Esophagus muscularis mucosa (tissue), 4 donors: ENCODE measurements around the gene ASTN2. TPM values are rescaled to one million over a fixed set of nuclear protein-coding genes. Genes with fewer than 3 reads are reported as not detected.

Source experiments
- DNase-seq: peaks from one replicate; pipeline ENCODE4 v3.0.0-alpha.2; 2017; ENCODE audit errors: extremely low spot score
- H3K27ac ChIP-seq, 4 donors: fragments of 200-600 bp; sonication (generic); replicated peaks in 1 of 4; 1 replicate in 3 of 4; 2 replicates in 1 of 4; pipeline ENCODE4 v1.5.1; 2016 to 2019; ENCODE audit warnings: mild to moderate bottlenecking in 1 of 4
- H3K27me3 ChIP-seq, 4 donors: fragments of 200-600 bp; sonication (generic); one replicate each; pipeline versions ENCODE4 v1.5.1 to v1.6.0; 2016 to 2019
- H3K36me3 ChIP-seq, 4 donors: fragments of 200-600 bp; sonication (generic); one replicate each; pipeline ENCODE4 v1.5.1; 2016 to 2019
- H3K4me1 ChIP-seq, 4 donors: fragments of 200-600 bp; sonication (generic); one replicate each; pipeline ENCODE4 v1.5.1; 2016 to 2019
- H3K4me3 ChIP-seq, 4 donors: fragments of 200-600 bp; sonication (generic); 1 replicate in 2 of 4; 2 replicates in 2 of 4; pipeline ENCODE4 v1.5.1; 2016 to 2019; ENCODE audit warnings: mild to moderate bottlenecking in 4 of 4, moderate library complexity in 1 of 4
- H3K9me3 ChIP-seq, 4 donors: fragments of 200-600 bp; sonication (generic); 1 replicate in 3 of 4; 2 replicates in 1 of 4; pipeline ENCODE4 v1.5.1; 2016 to 2019
- EP300 ChIP-seq: sonication (generic); formaldehyde crosslinking; IDR thresholded peaks from one replicate; pipeline ENCODE4 v1.6.1; 2017; ENCODE audit warnings: antibody characterized with exemption
- POLR2A ChIP-seq: fragments of 450-650 bp; IDR thresholded peaks from one replicate; pipeline ENCODE4 v1.6.1; 2017; ENCODE audit warnings: antibody characterized with exemption, moderate library complexity, mild to moderate bottlenecking, low read depth
- POLR2AphosphoS5 ChIP-seq, 2 donors: sonication (generic); formaldehyde crosslinking; IDR thresholded peaks; one replicate each; pipeline ENCODE4 v1.6.1; 2017; ENCODE audit warnings: antibody characterized with exemption in 2 of 2
- WGBS: methylation state at CpG from one replicate; pipeline ENCODE4 v1.1.5; 2018; 5-methylcytosine and 5-hydroxymethylcytosine counted together
- intact Hi-C: fragments of 100-400 bp; cut with DNase I; formaldehyde crosslinking; loops from one replicate; pipeline ENCODE4 v1.15.1; 2023
- total RNA-seq, 4 donors: library from RNA; depleted of rRNA; stranded (reverse); fragments of >200 nt; gene quantifications; one replicate each; pipeline versions ENCODE4 v1.1.0 to v1.2.1, GENCODE V29; 2016
- TF ChIP-seq, protein P1 (sequence below), 3 experiments: fragments of 200-600 bp in 2 of 3; fragments of 450-650 bp in 1 of 3; sonication (generic) in 2 of 3; IDR thresholded peaks; one replicate each; pipeline ENCODE4 v1.5.1; 2017 to 2019; ENCODE audit warnings: antibody characterized with exemption in 3 of 3, mild to moderate bottlenecking in 2 of 3, moderate library complexity in 1 of 3

ASTN2 gene
- total RNA-seq, 4 donors from 2014 or later: 4.2 to 6.9 (median 5.5) TPM

DNA sequence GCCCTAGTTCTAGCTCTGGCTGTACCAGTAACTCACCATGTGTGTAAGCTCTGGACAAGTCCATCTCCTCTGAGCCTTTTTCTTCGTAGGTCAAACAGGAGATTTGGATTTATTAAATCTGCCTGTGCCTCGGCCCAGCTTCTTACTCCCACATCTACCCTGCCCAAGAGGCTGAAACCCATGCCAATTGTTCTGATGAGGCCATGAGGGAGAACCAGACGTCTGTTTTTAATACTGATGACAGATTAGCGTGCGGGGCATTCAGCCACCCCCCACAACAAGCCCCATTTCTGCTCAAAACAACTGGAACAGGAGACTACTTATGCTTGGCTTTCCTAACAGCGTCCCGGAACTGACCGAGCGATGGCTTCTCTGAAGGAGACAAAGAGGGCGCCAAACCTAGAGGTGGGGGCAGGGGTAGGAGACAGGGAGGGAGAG is 808.9 kb downstream of the ASTN2 start:
- intact Hi-C loops: no loop called here
- H3K27ac ChIP-seq: peak overlapping the region in 1 of 4 donors; percentile 13

DNA sequence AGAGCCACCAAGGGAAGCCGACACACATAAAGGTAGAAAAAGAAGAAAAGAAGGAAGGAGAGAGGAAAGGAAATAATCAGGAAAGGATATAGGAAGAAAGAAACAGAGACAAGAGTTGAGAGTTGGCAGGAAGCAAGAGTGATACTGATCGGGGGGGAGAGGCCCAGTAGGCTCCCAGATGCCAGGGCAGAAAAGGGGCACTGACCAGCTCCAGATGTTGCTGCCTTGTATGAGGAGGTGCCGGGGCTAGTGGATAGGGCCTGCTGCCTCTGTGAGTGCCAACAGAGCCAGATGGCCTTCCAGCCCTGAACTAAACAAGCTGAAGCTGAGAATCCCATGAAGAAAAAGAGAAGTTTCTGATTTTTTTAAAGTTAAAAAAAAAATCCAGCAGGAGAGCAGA is 809.8 kb downstream of the ASTN2 start:
- TF ChIP-seq EP300: no peak
- no peak for TF ChIP-seq POLR2A
- TF ChIP-seq POLR2AphosphoS5 (IDR thresholded peaks at IDR 0.05): no peak
- TF ChIP-seq, protein P1, sequence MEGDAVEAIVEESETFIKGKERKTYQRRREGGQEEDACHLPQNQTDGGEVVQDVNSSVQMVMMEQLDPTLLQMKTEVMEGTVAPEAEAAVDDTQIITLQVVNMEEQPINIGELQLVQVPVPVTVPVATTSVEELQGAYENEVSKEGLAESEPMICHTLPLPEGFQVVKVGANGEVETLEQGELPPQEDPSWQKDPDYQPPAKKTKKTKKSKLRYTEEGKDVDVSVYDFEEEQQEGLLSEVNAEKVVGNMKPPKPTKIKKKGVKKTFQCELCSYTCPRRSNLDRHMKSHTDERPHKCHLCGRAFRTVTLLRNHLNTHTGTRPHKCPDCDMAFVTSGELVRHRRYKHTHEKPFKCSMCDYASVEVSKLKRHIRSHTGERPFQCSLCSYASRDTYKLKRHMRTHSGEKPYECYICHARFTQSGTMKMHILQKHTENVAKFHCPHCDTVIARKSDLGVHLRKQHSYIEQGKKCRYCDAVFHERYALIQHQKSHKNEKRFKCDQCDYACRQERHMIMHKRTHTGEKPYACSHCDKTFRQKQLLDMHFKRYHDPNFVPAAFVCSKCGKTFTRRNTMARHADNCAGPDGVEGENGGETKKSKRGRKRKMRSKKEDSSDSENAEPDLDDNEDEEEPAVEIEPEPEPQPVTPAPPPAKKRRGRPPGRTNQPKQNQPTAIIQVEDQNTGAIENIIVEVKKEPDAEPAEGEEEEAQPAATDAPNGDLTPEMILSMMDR (IDR thresholded peaks at IDR 0.05): no peak
- Histone ChIP-seq H3K27ac (no peak overlapping the region), H3K36me3 (peaks cover 0 to 4% (median 0%) of the 10 kb centered on the region in 4 donors), H3K4me1 (no peaks in the 10 kb centered on the region), H3K27me3 (no peaks in the 10 kb centered on the region), H3K4me3 (no peak overlapping the region), H3K9me3 (no peaks in the 10 kb centered on the region)
- DNase-seq: no peak
- intact Hi-C loops: no loop called here
- WGBS: 93% methylated on average over 3 of the region's 3 CpGs

More for the DNA sequence above, 808.9 kb downstream of the ASTN2 start:
- no peak for DNase-seq
- 71% methylated on average over 10 of the region's 10 CpGs for WGBS
- Histone ChIP-seq H3K4me1 (no peaks in the 10 kb centered on the region), H3K36me3 (peaks cover 0 to 4% (median 0%) of the 10 kb centered on the region in 4 donors), H3K9me3 (no peaks in the 10 kb centered on the region), H3K27me3 (no peaks in the 10 kb centered on the region), H3K4me3 (no peak overlapping the region)
- TF ChIP-seq POLR2AphosphoS5 (IDR thresholded peaks at IDR 0.05) (no peak), EP300 (no peak), POLR2A (no peak)
- TF ChIP-seq, protein P1 (IDR thresholded peaks at IDR 0.05): no peak

DNA sequence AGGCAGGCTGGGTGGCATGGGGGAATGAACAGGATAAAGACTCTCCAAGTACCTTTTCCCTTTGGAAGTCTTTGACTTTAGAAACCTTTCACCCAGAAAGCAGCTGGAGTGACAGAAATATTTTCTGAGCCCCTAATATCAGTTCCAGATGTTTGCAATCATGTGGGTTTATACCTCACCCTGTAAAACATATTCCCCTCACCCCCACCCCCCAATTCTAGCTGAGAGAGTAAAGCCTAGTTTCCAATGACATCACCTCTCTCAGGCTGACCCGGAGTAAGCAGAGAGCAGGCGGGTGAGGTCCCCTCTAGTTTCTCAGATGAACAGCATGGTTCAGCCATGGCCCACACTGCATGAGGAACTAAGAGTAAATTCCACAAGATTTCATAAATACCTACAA is 810.6 kb downstream of the ASTN2 start:
- intact Hi-C loops: no loop called here
- 100% methylated on average over 2 of the region's 2 CpGs for WGBS
- H3K4me1 ChIP-seq: no peaks in the 10 kb centered on the region
- H3K27me3 ChIP-seq: no peaks in the 10 kb centered on the region
- H3K36me3 ChIP-seq: peaks cover 0 to 4% (median 0%) of the 10 kb centered on the region in 4 donors
- no peak overlapping the region for H3K27ac ChIP-seq
- no peak overlapping the region for H3K4me3 ChIP-seq
- no peak for DNase-seq
- TF ChIP-seq POLR2AphosphoS5 (IDR thresholded peaks at IDR 0.05) (no peak), POLR2A (no peak), EP300 (no peak)
- TF ChIP-seq, protein P1 (IDR thresholded peaks at IDR 0.05): no peak
- no peaks in the 10 kb centered on the region for H3K9me3 ChIP-seq

DNA sequence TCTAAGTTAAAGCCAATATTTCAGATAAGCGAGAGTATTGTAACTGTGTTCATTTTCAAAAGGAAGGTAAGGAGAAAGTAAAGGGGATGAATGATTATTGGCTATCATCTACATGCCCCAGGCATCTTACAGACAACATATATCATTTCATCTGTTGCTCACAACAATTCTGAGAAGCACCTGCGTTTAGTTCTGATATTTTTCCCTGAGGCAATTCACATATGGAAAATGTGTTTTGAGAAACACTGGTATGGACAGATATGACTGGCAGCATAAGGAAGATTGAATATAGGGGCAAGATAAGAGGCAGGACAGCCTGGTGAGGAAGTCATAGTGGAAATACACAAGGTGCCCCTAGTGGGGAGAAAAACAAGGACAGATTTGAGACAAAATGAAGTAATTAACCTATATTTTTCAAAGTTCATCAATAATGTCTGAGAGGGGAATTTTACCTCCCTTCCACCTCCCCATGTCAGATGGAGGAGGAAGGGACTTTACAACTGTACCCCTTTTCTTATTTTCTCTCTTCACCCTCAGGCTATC is 815.4 kb downstream of the ASTN2 start:
- H3K9me3 ChIP-seq: no peaks in the 10 kb centered on the region
- WGBS: 87% methylated on average over 2 of the region's 2 CpGs
- no peak overlapping the region for H3K4me3 ChIP-seq
- H3K36me3 ChIP-seq: peaks cover 0 to 4% (median 0%) of the 10 kb centered on the region in 4 donors
- TF ChIP-seq EP300 (no peak), POLR2AphosphoS5 (IDR thresholded peaks at IDR 0.05) (no peak), POLR2A (no peak)
- TF ChIP-seq, protein P1 (IDR thresholded peaks at IDR 0.05): no peak
- H3K4me1 ChIP-seq: no peaks in the 10 kb centered on the region
- H3K27ac ChIP-seq: no peak overlapping the region
- no peak for DNase-seq
- H3K27me3 ChIP-seq: no peaks in the 10 kb centered on the region
- intact Hi-C loops: no loop called here

DNA sequence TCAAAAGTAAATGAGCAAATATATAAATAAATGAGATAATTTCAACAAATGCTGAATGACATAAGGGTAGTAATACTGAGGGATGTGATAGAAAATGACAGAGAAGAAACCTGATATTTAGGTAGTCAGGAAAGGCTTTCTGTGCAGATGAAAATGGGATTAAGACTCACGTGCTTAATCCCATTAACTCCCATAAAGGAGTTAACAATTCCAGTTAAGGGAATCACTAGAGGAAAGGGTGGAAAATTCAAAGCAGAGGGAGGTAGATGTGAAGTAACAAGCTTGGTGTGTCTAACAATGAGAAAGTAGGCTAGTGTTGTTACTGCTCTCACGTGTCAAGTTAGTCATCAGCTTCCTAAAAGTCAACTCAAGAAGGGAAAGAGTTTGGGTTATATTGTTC is 818.2 kb downstream of the ASTN2 start:
- Histone ChIP-seq H3K36me3 (no peaks in the 10 kb centered on the region), H3K4me3 (no peak overlapping the region), H3K27ac (no peak overlapping the region), H3K9me3 (no peaks in the 10 kb centered on the region), H3K4me1 (no peaks in the 10 kb centered on the region), H3K27me3 (no peaks in the 10 kb centered on the region)
- TF ChIP-seq POLR2A: no peak
- TF ChIP-seq POLR2AphosphoS5 (IDR thresholded peaks at IDR 0.05): no peak
- TF ChIP-seq, protein P1 (IDR thresholded peaks at IDR 0.05): no peak
- no peak for TF ChIP-seq EP300
- DNase-seq: no peak
- WGBS: 92% methylated on average over 2 of the region's 2 CpGs
- intact Hi-C loops: no loop called here
